ENCODE data around the gene MTRR.

The MTRR gene

DNA sequence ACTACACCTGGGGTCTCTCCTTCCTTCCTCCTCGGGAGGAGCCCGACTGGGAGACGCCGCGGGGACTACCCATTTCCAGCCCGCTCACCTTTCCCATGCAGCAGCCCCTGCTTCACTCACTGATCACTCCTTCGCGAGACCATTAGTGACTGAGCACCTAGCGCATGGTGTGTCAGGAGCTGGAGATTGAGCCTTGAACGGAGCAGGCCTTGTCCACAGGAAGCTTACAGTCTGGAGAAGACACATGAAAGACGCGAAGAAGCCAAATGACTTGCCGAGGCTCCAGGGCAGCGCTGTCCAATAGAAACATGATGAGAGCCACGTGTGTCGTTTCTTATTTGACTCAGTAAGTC lies 17.7 kb upstream of the MTRR start:
- no CpG with 5 or more reads among the region's 16 CpGs for whole genome bisulfite sequencing (ENCODE audit: extremely low coverage, insufficient coverage, low lambda C conversion rate)
- Histone ChIP-seq H3K4me3 (ENCODE audit: low read length) (no peak overlapping the region), H3K27ac (ENCODE audit: low read depth, low read length) (no peak overlapping the region)

DNA sequence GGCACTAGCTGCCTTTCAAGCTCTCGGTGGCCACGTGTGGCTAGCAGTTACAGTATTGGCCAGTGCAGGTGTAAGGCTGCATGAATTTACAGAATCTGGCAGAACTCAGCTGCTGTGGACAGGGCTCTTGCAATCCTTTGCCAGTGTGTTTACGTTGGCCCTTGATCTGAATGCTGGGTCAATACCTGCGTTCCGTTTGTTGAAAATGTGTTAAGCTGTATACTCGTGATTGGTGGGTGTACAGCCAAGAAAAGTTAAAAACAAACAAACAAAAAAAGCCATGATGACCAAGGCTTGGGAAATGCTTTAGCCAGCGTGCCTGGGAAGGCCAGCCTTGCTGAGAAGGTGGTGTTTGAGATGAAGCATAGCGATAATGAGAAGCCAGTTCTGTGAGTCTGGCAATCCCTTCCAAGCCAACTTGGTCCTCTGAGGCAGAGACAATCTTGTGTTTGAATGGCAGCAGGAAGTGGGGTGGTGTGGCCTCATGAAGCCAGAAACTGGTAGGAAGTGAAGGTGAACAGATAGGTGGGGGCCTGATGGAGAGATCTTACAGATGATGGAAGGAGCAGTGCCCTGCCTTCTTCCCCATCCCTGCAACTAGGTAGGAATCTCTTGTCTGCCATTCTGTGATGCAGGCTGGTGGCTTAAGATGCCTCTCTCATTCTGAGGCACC lies 17.2 kb upstream of the MTRR start:
- no peak overlapping the region for H2BK5ac ChIP-seq (ENCODE audit: low read length)
- no peaks in the 10 kb centered on the region for H3K4me1 ChIP-seq (ENCODE audit: control insufficient read depth, low read depth, low read length)
- H3K4me2 ChIP-seq (ENCODE audit: low read length), result no peak overlapping the region
- no peak overlapping the region for H3K27ac ChIP-seq (ENCODE audit: low read depth, low read length)
- no peak overlapping the region for H3K4me3 ChIP-seq (ENCODE audit: low read length)
- no peak overlapping the region for H3K9ac ChIP-seq (ENCODE audit: low read length)
- no peak overlapping the region for H4K5ac ChIP-seq (ENCODE audit: low read length)
- H2AK5ac ChIP-seq (ENCODE audit: low read length), result no peak overlapping the region
- H3K79me2 ChIP-seq (ENCODE audit: control insufficient read depth, insufficient read depth, low read length), result no peaks in the 10 kb centered on the region
- DNase-seq, result no peak
- H3K4ac ChIP-seq (ENCODE audit: low read depth, low read length), result no peak overlapping the region
- H3K23ac ChIP-seq (ENCODE audit: low read length), result no peak overlapping the region
- no peak overlapping the region for H3K18ac ChIP-seq (ENCODE audit: low read length)
- no peak overlapping the region for H2BK15ac ChIP-seq (replicated peaks; ENCODE audit: low read depth)
- no peak overlapping the region for H3K56ac ChIP-seq (ENCODE audit: low read length)
- no peaks in the 10 kb centered on the region for H3K36me3 ChIP-seq (ENCODE audit: control insufficient read depth, insufficient read depth, low read length)
- no peak overlapping the region for H2BK120ac ChIP-seq (ENCODE audit: low read depth, low read length)
- H3K27me3 ChIP-seq (ENCODE audit: insufficient read depth, low read length, poor library complexity), result no peaks in the 10 kb centered on the region
- no CpG with 5 or more reads among the region's 8 CpGs for WGBS (ENCODE audit: extremely low coverage, insufficient coverage, low lambda C conversion rate)
- no peaks in the 10 kb centered on the region for H3K79me1 ChIP-seq (ENCODE audit: low read length)
- H4K8ac ChIP-seq (ENCODE audit: low read depth, low read length), result no peak overlapping the region

More for the DNA sequence above, 17.7 kb upstream of the MTRR start:
- no peak overlapping the region for H2BK15ac ChIP-seq (replicated peaks; ENCODE audit: low read depth)
- H3K4me1 ChIP-seq (ENCODE audit: control insufficient read depth, low read depth, low read length), result no peaks in the 10 kb centered on the region
- H4K8ac ChIP-seq (ENCODE audit: low read depth, low read length), result no peak overlapping the region
- H3K79me2 ChIP-seq (ENCODE audit: control insufficient read depth, insufficient read depth, low read length), result no peaks in the 10 kb centered on the region
- H2AK5ac ChIP-seq (ENCODE audit: low read length), result no peak overlapping the region
- no peak overlapping the region for H3K18ac ChIP-seq (ENCODE audit: low read length)
- no peak for DNase-seq
- peak overlapping the region; percentile 43 for H3K9ac ChIP-seq (ENCODE audit: low read length)
- no peak overlapping the region for H2BK120ac ChIP-seq (ENCODE audit: low read depth, low read length)
- no peaks in the 10 kb centered on the region for H3K27me3 ChIP-seq (ENCODE audit: insufficient read depth, low read length, poor library complexity)
- H3K4me2 ChIP-seq (ENCODE audit: low read length), result peak overlapping the region; percentile 52
- no peaks in the 10 kb centered on the region for H3K79me1 ChIP-seq (ENCODE audit: low read length)
- H3K23ac ChIP-seq (ENCODE audit: low read length), result peak overlapping the region; percentile 94
- no peak overlapping the region for H2BK5ac ChIP-seq (ENCODE audit: low read length)
- peak overlapping the region; percentile 89 for H3K56ac ChIP-seq (ENCODE audit: low read length)
- no peak overlapping the region for H4K5ac ChIP-seq (ENCODE audit: low read length)
- no peaks in the 10 kb centered on the region for H3K36me3 ChIP-seq (ENCODE audit: control insufficient read depth, insufficient read depth, low read length)
- no peak overlapping the region for H3K4ac ChIP-seq (ENCODE audit: low read depth, low read length)

DNA sequence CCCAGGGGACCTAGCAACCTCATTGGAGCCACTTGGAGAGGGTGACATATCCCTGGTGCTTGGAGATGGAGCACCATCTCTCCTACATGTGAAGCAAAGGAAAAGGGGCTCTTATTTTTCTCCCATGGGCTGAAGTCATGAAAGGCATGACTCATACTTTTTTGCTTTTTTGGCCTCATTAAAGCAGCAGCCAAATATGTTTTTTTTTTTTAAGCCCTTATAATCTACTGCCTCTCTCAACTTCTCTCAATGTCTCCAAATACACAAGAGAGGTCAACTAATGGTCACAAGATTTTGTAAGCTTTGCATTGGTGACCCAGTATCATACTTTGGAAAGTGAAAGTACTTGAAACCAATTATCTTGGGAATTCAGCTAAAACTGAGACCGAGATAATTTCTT lies 16.4 kb upstream of the MTRR start:
- Histone ChIP-seq H4K8ac (ENCODE audit: low read depth, low read length) (no peak overlapping the region), H3K4me1 (ENCODE audit: control insufficient read depth, low read depth, low read length) (no peaks in the 10 kb centered on the region), H3K56ac (ENCODE audit: low read length) (no peak overlapping the region), H3K4me3 (ENCODE audit: low read length) (no peak overlapping the region), H3K4me2 (ENCODE audit: low read length) (no peak overlapping the region), H3K4ac (ENCODE audit: low read depth, low read length) (no peak overlapping the region), H3K27me3 (ENCODE audit: insufficient read depth, low read length, poor library complexity) (no peaks in the 10 kb centered on the region), H2BK120ac (ENCODE audit: low read depth, low read length) (no peak overlapping the region), H3K79me1 (ENCODE audit: low read length) (no peaks in the 10 kb centered on the region), H4K5ac (ENCODE audit: low read length) (no peak overlapping the region), H2BK15ac (replicated peaks; ENCODE audit: low read depth) (no peak overlapping the region), H3K36me3 (ENCODE audit: control insufficient read depth, insufficient read depth, low read length) (no peaks in the 10 kb centered on the region), H3K18ac (ENCODE audit: low read length) (no peak overlapping the region), H2BK5ac (ENCODE audit: low read length) (no peak overlapping the region), H3K27ac (ENCODE audit: low read depth, low read length) (no peak overlapping the region), H2AK5ac (ENCODE audit: low read length) (no peak overlapping the region), H3K79me2 (ENCODE audit: control insufficient read depth, insufficient read depth, low read length) (no peaks in the 10 kb centered on the region), H3K23ac (ENCODE audit: low read length) (no peak overlapping the region), H3K9ac (ENCODE audit: low read length) (no peak overlapping the region)
- no peak for DNase-seq
- no CpG with 5 or more reads among the region's 1 CpG for WGBS (ENCODE audit: extremely low coverage, insufficient coverage, low lambda C conversion rate)

GRCh38 chr5:7852988-7853387 lies 16.0 kb upstream of the MTRR start:
- Histone ChIP-seq H3K56ac (ENCODE audit: low read length) (no peak overlapping the region), H3K9ac (ENCODE audit: low read length) (no peak overlapping the region), H3K4me2 (ENCODE audit: low read length) (no peak overlapping the region)

GRCh38 chr5:7855611-7856010 lies 13.3 kb upstream of the MTRR start:
- H2BK120ac ChIP-seq (ENCODE audit: low read depth, low read length), result no peak overlapping the region
- no peaks in the 10 kb centered on the region for H3K79me1 ChIP-seq (ENCODE audit: low read length)
- no peaks in the 10 kb centered on the region for H3K4me1 ChIP-seq (ENCODE audit: control insufficient read depth, low read depth, low read length)
- no peak overlapping the region for H2BK15ac ChIP-seq (replicated peaks; ENCODE audit: low read depth)
- H3K27me3 ChIP-seq (ENCODE audit: insufficient read depth, low read length, poor library complexity), result no peaks in the 10 kb centered on the region
- no peak overlapping the region for H4K8ac ChIP-seq (ENCODE audit: low read depth, low read length)
- no peak overlapping the region for H3K4ac ChIP-seq (ENCODE audit: low read depth, low read length)
- H4K5ac ChIP-seq (ENCODE audit: low read length), result no peak overlapping the region
- no peak overlapping the region for H2BK5ac ChIP-seq (ENCODE audit: low read length)
- no peak overlapping the region for H2AK5ac ChIP-seq (ENCODE audit: low read length)
- no CpG with 5 or more reads among the region's 3 CpGs for WGBS (ENCODE audit: extremely low coverage, insufficient coverage, low lambda C conversion rate)
- no peak for DNase-seq
- H3K4me3 ChIP-seq (ENCODE audit: low read length), result no peak overlapping the region
- H3K18ac ChIP-seq (ENCODE audit: low read length), result no peak overlapping the region
- no peak overlapping the region for H3K9ac ChIP-seq (ENCODE audit: low read length)
- no peak overlapping the region for H3K23ac ChIP-seq (ENCODE audit: low read length)
- no peak overlapping the region for H3K56ac ChIP-seq (ENCODE audit: low read length)
- no peaks in the 10 kb centered on the region for H3K36me3 ChIP-seq (ENCODE audit: control insufficient read depth, insufficient read depth, low read length)
- no peak overlapping the region for H3K4me2 ChIP-seq (ENCODE audit: low read length)
- no peak overlapping the region for H3K27ac ChIP-seq (ENCODE audit: low read depth, low read length)
- H3K79me2 ChIP-seq (ENCODE audit: control insufficient read depth, insufficient read depth, low read length), result no peaks in the 10 kb centered on the region

More at GRCh38 chr5:7852988-7853387, 16.0 kb upstream of the MTRR start:
- Histone ChIP-seq H3K4ac (ENCODE audit: low read depth, low read length) (no peak overlapping the region), H3K79me2 (ENCODE audit: control insufficient read depth, insufficient read depth, low read length) (no peaks in the 10 kb centered on the region), H3K27ac (ENCODE audit: low read depth, low read length) (no peak overlapping the region), H2AK5ac (ENCODE audit: low read length) (no peak overlapping the region), H3K27me3 (ENCODE audit: insufficient read depth, low read length, poor library complexity) (no peaks in the 10 kb centered on the region), H3K18ac (ENCODE audit: low read length) (no peak overlapping the region), H4K5ac (ENCODE audit: low read length) (no peak overlapping the region), H3K79me1 (ENCODE audit: low read length) (no peaks in the 10 kb centered on the region), H3K4me1 (ENCODE audit: control insufficient read depth, low read depth, low read length) (no peaks in the 10 kb centered on the region), H2BK15ac (replicated peaks; ENCODE audit: low read depth) (no peak overlapping the region), H3K36me3 (ENCODE audit: control insufficient read depth, insufficient read depth, low read length) (no peaks in the 10 kb centered on the region), H2BK120ac (ENCODE audit: low read depth, low read length) (no peak overlapping the region), H2BK5ac (ENCODE audit: low read length) (no peak overlapping the region), H3K23ac (ENCODE audit: low read length) (no peak overlapping the region), H3K4me3 (ENCODE audit: low read length) (no peak overlapping the region), H4K8ac (ENCODE audit: low read depth, low read length) (no peak overlapping the region)
- no CpG with 5 or more reads among the region's 2 CpGs for WGBS (ENCODE audit: extremely low coverage, insufficient coverage, low lambda C conversion rate)
- peak; percentile 52 for DNase-seq

DNA sequence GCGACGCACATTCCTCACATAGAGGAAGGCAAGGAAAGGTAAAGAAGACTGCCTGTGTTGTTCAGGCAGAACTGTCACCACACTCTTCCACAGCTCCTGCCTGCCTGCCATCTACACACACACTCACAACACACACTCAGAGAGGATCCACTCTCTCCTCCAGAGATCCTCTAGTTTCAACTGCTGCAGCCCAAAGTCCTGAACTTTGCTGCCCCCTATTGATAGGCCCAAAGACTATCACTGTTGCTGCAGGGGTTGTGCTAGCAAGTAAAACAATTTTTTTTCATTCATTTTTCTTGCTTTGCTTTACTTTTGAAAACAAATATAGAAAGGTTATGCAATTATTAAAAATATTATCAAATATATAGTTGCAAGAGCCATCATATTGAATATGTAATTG lies 12.1 kb upstream of the MTRR start:
- Histone ChIP-seq H3K27ac (ENCODE audit: low read depth, low read length) (no peak overlapping the region), H3K79me1 (ENCODE audit: low read length) (no peaks in the 10 kb centered on the region), H3K18ac (ENCODE audit: low read length) (no peak overlapping the region), H3K79me2 (ENCODE audit: control insufficient read depth, insufficient read depth, low read length) (no peaks in the 10 kb centered on the region), H3K4me2 (ENCODE audit: low read length) (no peak overlapping the region), H3K4me1 (ENCODE audit: control insufficient read depth, low read depth, low read length) (no peaks in the 10 kb centered on the region), H3K4me3 (ENCODE audit: low read length) (no peak overlapping the region), H3K23ac (ENCODE audit: low read length) (no peak overlapping the region), H3K9ac (ENCODE audit: low read length) (no peak overlapping the region), H2BK5ac (ENCODE audit: low read length) (no peak overlapping the region), H3K36me3 (ENCODE audit: control insufficient read depth, insufficient read depth, low read length) (no peaks in the 10 kb centered on the region), H2AK5ac (ENCODE audit: low read length) (no peak overlapping the region), H3K4ac (ENCODE audit: low read depth, low read length) (no peak overlapping the region), H4K5ac (ENCODE audit: low read length) (no peak overlapping the region), H4K8ac (ENCODE audit: low read depth, low read length) (no peak overlapping the region), H3K27me3 (ENCODE audit: insufficient read depth, low read length, poor library complexity) (no peaks in the 10 kb centered on the region), H2BK15ac (replicated peaks; ENCODE audit: low read depth) (no peak overlapping the region), H2BK120ac (ENCODE audit: low read depth, low read length) (no peak overlapping the region), H3K56ac (ENCODE audit: low read length) (no peak overlapping the region)
- DNase-seq, result peak; percentile 77
- WGBS (ENCODE audit: extremely low coverage, insufficient coverage, low lambda C conversion rate), result no CpG with 5 or more reads among the region's 2 CpGs

All from mesendoderm (in vitro differentiated cells).